Activated CD4-positive, alpha-beta T cell treated with anti-CD3 and anti-CD28 coated beads for 1 hour (primary cell): ENCODE data around the gene PIBF1.
"Not testable (repeated sequence)": the region's sequence is repeated elsewhere in the genome, so short reads cannot be mapped to it uniquely, and the experiment has no call there.

Experiments
- DNase-seq: peaks from one replicate; pipeline ENCODE4 v3.0.0-alpha.2; 2020

PIBF1 gene

GRCh38 chr13:72823081-72823480 lies 41.1 kb downstream of the PIBF1 start:
- no peak for DNase-seq

- DNase-seq, result no peak
Measured at GRCh38 chr13:72823724-72824123, 41.8 kb downstream of the PIBF1 start.

GRCh38 chr13:72834601-72835000 lies 52.7 kb downstream of the PIBF1 start:
- no peak for DNase-seq

GRCh38 chr13:72839831-72840426 lies 58.0 kb downstream of the PIBF1 start:
- no peak for DNase-seq

GRCh38 chr13:72842991-72843390 lies 61.1 kb downstream of the PIBF1 start:
- no peak for DNase-seq

- not testable (repeated sequence) for DNase-seq
Measured at GRCh38 chr13:72845148-72845547, 63.2 kb downstream of the PIBF1 start.

GRCh38 chr13:72849571-72849970 lies 67.6 kb downstream of the PIBF1 start:
- DNase-seq, result no peak

GRCh38 chr13:72850959-72851677 lies 69.2 kb downstream of the PIBF1 start:
- no peak for DNase-seq

GRCh38 chr13:72851678-72852014 lies 69.7 kb downstream of the PIBF1 start:
- DNase-seq, result no peak

GRCh38 chr13:72852207-72852606 lies 70.3 kb downstream of the PIBF1 start:
- DNase-seq, result no peak

GRCh38 chr13:72853000-72853399 lies 71.1 kb downstream of the PIBF1 start:
- DNase-seq, result no peak

GRCh38 chr13:72864142-72865011 lies 82.4 kb downstream of the PIBF1 start:
- no peak for DNase-seq

GRCh38 chr13:72868229-72868628 lies 86.3 kb downstream of the PIBF1 start:
- DNase-seq, result no peak

- DNase-seq, result no peak
Measured at GRCh38 chr13:72875233-72875632, 93.3 kb downstream of the PIBF1 start.

GRCh38 chr13:72884101-72884500 lies 102.2 kb downstream of the PIBF1 start:
- DNase-seq, result no peak

- DNase-seq, result no peak
Measured at GRCh38 chr13:72886272-72887067, 104.5 kb downstream of the PIBF1 start.

GRCh38 chr13:72889495-72889894 lies 107.6 kb downstream of the PIBF1 start:
- DNase-seq, result no peak

GRCh38 chr13:72890546-72890945 lies 108.6 kb downstream of the PIBF1 start:
- no peak for DNase-seq

GRCh38 chr13:72891423-72891822 lies 109.5 kb downstream of the PIBF1 start:
- no peak for DNase-seq

GRCh38 chr13:72896869-72897268 lies 114.9 kb downstream of the PIBF1 start:
- DNase-seq, result no peak

- not testable (repeated sequence) for DNase-seq
Measured at GRCh38 chr13:72901546-72901945, 119.6 kb downstream of the PIBF1 start.

GRCh38 chr13:72908416-72908815 lies 126.5 kb downstream of the PIBF1 start:
- no peak for DNase-seq

- DNase-seq, result no peak
Measured at GRCh38 chr13:72911981-72912380, 130.0 kb downstream of the PIBF1 start.
